ENCODE results near the gene ATP8B2.

Gene ATP8B2

GRCh38 chr1:154342132-154342531 is 16.8 kb downstream of the ATP8B2 start:
- TF ChIP-seq CTCF (IDR thresholded peaks at IDR 0.05; ENCODE audit: extremely low read depth, insufficient read depth, missing control alignments): no peak
- in situ Hi-C loops (cut with MboI; ENCODE audit: low pct_unique_long_range_greater_than_20kb, low sequenced_read_pairs, unreplicated experiment): no loop called here
- DNase-seq (ENCODE audit: low spot score): no peak

GRCh38 chr1:154342836-154343472 is 17.6 kb downstream of the ATP8B2 start:
- no peak for TF ChIP-seq CTCF (IDR thresholded peaks at IDR 0.05; ENCODE audit: extremely low read depth, insufficient read depth, missing control alignments)
- no peak for DNase-seq (ENCODE audit: low spot score)
- in situ Hi-C loops (cut with MboI; ENCODE audit: low pct_unique_long_range_greater_than_20kb, low sequenced_read_pairs, unreplicated experiment): no loop called here

- peak; percentile 65 for TF ChIP-seq CTCF (IDR thresholded peaks at IDR 0.05; ENCODE audit: extremely low read depth, insufficient read depth, missing control alignments)
- in situ Hi-C loops (cut with MboI; ENCODE audit: low pct_unique_long_range_greater_than_20kb, low sequenced_read_pairs, unreplicated experiment): no loop called here
- DNase-seq (ENCODE audit: low spot score): no peak
These were observed 19.9 kb downstream of the ATP8B2 start for GRCh38 chr1:154344977-154345837.

GRCh38 chr1:154346276-154346917 is 21.1 kb downstream of the ATP8B2 start:
- DNase-seq (ENCODE audit: low spot score): no peak
- in situ Hi-C loops (cut with MboI; ENCODE audit: low pct_unique_long_range_greater_than_20kb, low sequenced_read_pairs, unreplicated experiment): no loop called here
- no peak for TF ChIP-seq CTCF (IDR thresholded peaks at IDR 0.05; ENCODE audit: extremely low read depth, insufficient read depth, missing control alignments)

- DNase-seq (ENCODE audit: low spot score): no peak
- no peak for TF ChIP-seq CTCF (IDR thresholded peaks at IDR 0.05; ENCODE audit: extremely low read depth, insufficient read depth, missing control alignments)
- in situ Hi-C loops (cut with MboI; ENCODE audit: low pct_unique_long_range_greater_than_20kb, low sequenced_read_pairs, unreplicated experiment): no loop called here
These were observed 22.6 kb downstream of the ATP8B2 start for GRCh38 chr1:154347961-154348360.

- in situ Hi-C loops (cut with MboI; ENCODE audit: low pct_unique_long_range_greater_than_20kb, low sequenced_read_pairs, unreplicated experiment): no loop called here
- DNase-seq (ENCODE audit: low spot score): no peak
- TF ChIP-seq CTCF (IDR thresholded peaks at IDR 0.05; ENCODE audit: extremely low read depth, insufficient read depth, missing control alignments): peak; percentile 46
These were observed 23.2 kb downstream of the ATP8B2 start for GRCh38 chr1:154348429-154349076.
